GM18951 (cell line): ENCODE measurements around the gene CLEC16A.

Experiments
- POLR2A ChIP-seq: IDR thresholded peaks from 4 replicates; pipeline ENCODE4 v1.6.1; 2011; ENCODE audit warnings: mild to moderate bottlenecking; ENCODE audit not compliant: insufficient read length, insufficient read depth; ENCODE audit errors: extremely low read depth
- in situ Hi-C: fragments of 300-500 bp; cut with MboI; formaldehyde crosslinking; loops from one replicate; pipeline ENCODE4 v1.12.0; 2022; ENCODE audit warnings: low sequenced_read_pairs, mixed read lengths, inconsistent platforms; ENCODE audit not compliant: unreplicated experiment

CLEC16A gene

DNA sequence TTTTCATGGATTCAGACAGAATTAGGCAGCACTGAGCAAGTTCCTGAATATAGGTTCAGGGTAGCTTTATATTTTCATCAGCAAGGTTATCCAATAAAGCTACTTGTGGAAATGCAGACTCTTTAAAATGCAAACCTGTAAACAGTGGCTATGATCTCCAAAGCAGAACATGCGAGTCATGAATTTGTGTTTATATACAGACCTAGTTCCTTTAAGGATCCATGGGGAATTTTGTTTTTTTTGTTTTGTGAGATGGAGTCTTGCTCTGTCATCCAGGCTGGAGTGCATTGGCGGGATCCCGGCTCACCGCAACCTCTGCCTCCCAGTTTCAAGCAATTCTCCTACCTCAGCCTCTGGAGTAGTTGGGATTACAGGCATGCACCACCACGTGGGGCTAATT lies 14.8 kb downstream of the CLEC16A start:
- TF ChIP-seq POLR2A, result no peak
- in situ Hi-C loops, result loop anchor here (25.0 kb wide), 3 partner anchors 278 to 853 kb away; partner anchors contain the start of gene SNN

DNA sequence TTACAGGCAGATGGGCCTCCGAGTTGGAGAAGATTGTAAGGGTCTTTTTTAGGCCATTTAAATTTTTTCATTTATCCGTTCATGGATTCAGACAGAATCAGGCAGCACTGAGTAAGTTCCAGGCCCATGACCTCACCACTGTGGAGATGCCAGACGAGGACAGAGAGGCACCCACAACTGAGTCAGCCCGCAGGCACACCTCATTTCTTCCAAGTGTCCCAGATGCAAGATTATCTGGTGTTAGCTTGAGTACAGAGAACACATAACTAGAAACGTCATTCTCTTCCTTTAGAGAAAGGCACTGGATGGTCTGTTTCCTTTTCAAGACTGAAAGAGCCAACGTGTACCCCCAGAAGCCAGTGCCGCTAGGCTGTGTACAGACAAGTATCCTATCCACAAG lies 16.9 kb downstream of the CLEC16A start:
- in situ Hi-C loops, result loop anchor here (10.0 to 25.0 kb wide), 4 partner anchors 276 to 851 kb away; partner anchors contain the start of gene SNN
- no peak for TF ChIP-seq POLR2A

DNA sequence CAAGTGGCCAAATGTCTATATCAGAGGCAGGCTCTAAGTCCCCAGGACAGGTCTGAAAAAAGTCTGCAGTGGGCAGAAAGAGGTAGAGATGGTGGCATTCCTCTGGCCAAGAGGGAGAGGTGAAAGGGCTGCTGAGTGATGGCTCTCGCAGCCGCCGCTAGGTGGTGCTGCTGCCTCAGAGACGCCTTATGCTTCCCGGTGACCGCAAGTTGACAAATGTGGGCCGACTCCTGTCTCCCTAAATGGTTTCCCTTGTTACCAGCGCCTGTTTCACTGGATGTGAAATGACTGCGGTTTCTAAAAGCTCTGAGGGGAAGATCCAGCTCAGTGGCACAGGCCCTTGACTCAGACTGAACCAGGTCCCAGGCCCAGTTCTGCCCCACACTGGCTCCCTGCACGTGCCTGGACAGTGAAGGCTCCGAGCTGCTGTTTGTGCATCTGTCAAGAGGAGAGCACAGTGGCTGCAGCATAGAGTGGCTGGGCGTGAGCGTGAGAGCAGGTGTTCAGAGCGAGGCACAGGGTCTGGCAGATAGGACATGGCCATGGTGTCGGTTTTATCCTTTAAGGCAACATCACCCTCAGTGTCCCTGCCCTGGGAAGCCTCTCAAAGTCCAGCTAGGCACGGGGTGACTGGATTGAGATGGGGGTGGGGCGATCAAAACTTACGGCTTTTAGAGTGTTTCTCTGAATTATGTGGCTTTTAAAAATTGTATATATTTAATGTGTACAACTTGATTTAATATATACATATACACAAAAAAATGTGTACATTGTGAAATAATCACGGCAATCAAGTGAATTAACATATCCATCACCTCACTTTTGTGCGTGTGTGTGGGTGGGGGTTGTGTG lies 19.9 kb downstream of the CLEC16A start:
- in situ Hi-C loops, result loop anchor here (10.0 to 25.0 kb wide), 4 partner anchors 273 to 848 kb away; partner anchors contain the start of gene SNN
- TF ChIP-seq POLR2A, result no peak

DNA sequence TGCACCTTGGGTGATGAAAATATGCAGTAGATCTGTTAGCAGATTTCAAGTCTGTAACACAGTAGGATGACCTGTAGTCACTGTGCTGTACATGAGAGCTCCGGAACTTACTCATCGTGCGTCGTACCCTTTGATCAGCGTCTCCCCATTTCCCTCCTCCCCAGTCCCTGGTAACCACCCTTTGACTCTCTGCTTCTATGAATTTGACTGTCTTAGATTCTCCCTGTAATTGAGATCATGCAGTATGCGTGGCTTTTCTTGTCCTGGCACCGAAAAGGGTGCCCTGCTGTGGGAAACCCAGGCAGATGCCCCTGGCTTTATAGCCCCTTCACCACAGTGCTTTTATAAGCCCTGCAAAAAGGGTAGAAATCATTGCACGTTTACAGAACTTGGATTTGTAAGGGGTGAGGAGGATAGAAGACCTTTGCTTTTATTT lies 20.5 kb downstream of the CLEC16A start:
- in situ Hi-C loops, result loop anchor here (10.0 to 25.0 kb wide), 4 partner anchors 272 to 847 kb away; partner anchors contain the start of gene SNN
- no peak for TF ChIP-seq POLR2A

DNA sequence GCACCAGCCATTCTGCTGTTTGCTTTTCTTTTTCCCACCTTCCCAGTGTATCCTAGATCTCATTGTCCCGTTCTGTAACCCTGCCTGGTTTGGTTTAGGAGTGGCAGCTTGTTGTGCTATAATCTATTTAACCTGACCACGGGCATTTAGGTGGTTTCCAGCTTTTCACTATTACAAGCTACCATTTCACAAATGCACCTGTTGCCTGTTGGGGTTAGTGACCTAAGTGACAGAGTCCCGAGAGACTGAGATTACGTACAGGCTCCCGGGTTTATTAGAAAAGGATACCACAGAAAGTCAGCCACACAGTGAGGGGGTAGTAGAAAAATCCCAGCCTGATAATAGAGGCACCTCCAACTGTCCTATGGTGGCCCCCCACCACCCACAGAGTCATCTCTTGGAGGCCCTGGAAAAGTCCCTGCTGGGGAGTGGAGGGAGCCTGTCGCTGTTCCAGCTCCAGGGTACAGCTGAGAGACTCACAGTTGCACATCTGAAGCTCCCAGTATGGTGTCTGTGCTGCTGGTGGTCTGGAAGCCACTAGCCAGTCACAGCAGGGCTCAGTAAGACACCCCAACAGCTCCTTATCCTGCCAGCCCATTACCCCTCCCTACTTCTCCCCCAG lies 21.2 kb downstream of the CLEC16A start:
- in situ Hi-C loops, result loop anchor here (10.0 to 25.0 kb wide), 4 partner anchors 272 to 847 kb away; partner anchors contain the start of gene SNN
- TF ChIP-seq POLR2A, result no peak

DNA sequence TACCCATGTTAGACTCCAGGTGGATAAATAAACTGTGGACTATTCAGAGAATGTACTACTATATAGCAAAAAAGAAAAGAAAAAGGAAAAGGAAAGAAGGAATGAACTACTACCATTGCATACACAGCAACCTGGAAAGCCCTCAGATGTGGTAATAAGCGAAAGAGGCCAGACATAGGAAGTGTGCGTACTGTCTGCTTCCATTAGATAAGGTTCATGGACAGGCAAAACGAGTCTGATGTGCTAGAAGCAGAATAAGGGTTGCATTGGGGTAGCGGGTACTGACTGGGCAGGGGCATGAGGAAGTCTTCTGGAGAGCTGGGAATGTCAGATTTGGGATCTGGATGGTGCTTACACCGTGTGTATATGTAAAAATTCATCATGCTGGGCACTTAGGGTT lies 21.8 kb downstream of the CLEC16A start:
- in situ Hi-C loops, result loop anchor here (10.0 to 25.0 kb wide), 4 partner anchors 271 to 846 kb away; partner anchors contain the start of gene SNN
- TF ChIP-seq POLR2A, result no peak

DNA sequence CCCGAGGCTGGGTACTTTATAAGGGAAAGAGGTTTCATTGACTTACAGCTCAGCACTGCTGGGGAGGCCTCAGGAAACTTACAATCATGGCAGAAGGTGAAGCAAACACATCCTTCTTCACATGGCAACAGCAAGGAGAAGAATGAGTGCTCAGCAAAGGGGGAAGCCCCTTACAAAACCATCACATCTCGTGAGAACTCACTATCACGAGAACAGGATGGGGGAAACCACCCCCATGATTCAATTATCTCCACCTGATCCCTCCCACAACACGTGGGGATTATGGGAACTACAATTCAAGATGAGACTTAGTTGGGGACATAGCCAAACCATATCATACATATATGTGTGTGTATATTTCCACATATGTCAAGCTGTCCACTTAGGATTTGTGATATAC lies 22.2 kb downstream of the CLEC16A start:
- in situ Hi-C loops, result loop anchor here (10.0 to 25.0 kb wide), 4 partner anchors 271 to 846 kb away; partner anchors contain the start of gene SNN

DNA sequence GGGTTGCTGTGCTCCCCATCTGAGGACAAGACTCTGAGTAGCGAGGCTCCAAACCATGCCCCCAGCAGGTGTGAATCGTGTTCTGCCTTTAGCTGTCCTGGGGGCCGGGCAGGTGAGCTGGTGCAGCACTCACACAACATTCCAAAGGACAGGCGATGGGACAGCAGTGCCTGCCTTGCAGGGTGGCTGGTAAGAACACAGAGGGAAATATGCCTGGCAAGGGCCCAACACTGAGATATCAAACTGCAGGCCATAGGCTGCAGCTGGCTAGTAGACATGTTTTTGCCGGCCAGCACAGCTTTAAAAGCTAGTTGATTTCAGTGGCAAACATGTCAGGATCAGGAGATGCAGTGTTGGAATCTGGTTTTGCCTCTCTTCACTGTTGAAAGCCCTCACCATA lies 23.6 kb downstream of the CLEC16A start:
- TF ChIP-seq POLR2A, result no peak
- in situ Hi-C loops, result loop anchor here (10.0 to 25.0 kb wide), 4 partner anchors 269 to 844 kb away; partner anchors contain the start of gene SNN

DNA sequence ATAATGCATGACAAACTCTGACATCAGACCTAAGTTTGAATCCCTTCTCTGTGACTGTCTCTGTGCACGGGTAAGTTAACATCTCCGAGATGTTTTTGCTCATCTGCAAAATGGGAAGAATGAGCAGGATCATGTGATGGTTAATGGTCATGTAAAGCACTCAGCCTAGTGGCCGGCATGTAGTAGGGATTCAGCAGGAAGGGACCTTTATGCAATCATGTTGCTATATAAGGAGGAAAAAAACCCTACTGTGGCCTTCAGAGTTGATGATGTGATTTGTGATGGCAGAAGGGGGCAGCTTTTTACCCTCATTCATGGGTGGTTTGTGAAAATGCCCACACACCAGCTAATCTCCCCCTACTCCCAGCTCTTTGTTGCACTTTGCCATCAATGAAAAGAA lies 24.1 kb downstream of the CLEC16A start:
- no peak for TF ChIP-seq POLR2A
- in situ Hi-C loops, result loop anchor here (10.0 to 25.0 kb wide), 4 partner anchors 269 to 844 kb away; partner anchors contain the start of gene SNN

DNA sequence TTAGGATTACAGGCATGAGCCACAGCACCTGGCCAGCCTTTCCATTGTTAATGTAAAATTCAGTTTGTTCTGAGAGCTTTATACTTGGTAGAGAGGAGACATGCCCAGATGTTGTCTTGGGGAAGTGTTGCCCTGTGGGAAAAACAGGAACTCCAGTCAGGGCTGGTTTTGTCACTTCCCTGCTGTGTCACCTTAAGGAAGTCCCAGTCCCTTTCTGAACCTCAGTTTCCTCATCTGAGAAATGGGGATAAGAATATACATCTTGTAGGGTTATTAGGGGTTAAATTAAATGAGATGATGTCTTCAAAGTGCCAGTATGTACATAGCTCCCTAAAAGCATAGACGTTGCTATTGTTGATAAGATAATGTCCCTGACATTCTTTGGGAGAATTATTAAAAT lies 25.3 kb downstream of the CLEC16A start:
- no peak for TF ChIP-seq POLR2A
- in situ Hi-C loops, result loop anchor here (10.0 to 25.0 kb wide), 4 partner anchors 268 to 843 kb away; partner anchors contain the start of gene SNN

DNA sequence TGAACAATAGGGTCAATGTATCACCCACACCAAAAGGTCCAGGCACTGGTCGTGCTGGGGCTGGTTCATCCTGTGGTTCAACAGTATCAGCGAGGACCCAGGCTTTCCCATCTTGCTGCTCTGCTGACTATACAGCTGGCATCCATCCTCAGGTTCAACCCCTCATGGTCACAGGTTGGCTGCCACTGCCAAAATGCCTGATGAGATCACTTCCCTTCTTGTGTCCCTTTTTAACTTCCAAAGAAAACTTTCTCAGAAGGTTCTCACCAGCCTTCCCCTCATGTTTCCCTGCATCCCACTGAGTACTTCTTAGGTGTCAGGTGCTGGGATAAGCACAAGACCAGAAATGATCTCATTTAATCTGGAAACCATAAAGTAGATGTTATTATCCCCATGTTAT lies 25.7 kb downstream of the CLEC16A start:
- no peak for TF ChIP-seq POLR2A
- in situ Hi-C loops, result loop anchor here (25.0 kb wide), 3 partner anchors 267 to 842 kb away; partner anchors contain the start of gene SNN

DNA sequence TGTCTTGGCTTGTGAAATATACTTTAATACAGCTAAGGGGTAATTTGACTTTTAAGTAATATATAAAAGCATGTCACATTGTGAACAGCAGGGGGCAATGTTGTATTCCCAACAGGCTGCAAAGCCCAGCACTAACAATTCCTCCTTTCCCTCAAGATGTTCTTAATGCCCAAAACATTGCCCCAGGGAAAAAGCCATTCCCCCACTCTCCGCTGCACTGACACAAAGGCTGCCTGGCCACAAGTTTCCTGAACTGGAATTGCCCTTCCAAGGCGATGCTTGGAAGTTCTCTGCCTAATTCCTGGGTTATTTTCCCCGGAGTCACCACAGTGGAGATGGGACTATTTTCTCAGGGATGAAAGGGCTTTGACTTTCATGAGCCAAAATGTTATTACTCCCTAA lies 27.2 kb downstream of the CLEC16A start:
- no peak for TF ChIP-seq POLR2A
- in situ Hi-C loops, result loop anchor here (25.0 kb wide), 3 partner anchors 266 to 841 kb away; partner anchors contain the start of gene SNN
